ENCODE measurements around the gene PPM1J.

DNA sequence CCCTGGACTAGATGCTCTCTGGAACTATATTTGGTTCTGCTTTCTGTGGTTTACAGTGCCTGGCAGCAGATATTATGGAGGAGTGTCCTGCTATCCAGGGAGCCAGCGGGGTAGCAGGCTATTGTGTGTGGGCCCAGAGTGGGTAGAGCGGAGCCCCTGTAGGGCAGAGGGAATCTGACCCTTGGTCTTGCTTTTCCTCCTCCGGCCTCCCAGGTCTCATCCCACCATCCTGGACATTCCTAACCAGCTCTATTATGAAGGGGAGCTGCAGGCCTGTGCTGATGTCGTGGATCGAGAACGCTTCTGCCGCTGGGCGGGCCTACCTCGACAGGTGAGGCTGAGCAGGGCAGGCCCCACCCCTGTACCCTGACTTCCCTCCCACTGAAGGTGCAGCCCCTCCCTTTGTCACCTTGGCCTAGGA lies 17.3 kb downstream of the PPM1J start:
- TF ChIP-seq, protein P1, sequence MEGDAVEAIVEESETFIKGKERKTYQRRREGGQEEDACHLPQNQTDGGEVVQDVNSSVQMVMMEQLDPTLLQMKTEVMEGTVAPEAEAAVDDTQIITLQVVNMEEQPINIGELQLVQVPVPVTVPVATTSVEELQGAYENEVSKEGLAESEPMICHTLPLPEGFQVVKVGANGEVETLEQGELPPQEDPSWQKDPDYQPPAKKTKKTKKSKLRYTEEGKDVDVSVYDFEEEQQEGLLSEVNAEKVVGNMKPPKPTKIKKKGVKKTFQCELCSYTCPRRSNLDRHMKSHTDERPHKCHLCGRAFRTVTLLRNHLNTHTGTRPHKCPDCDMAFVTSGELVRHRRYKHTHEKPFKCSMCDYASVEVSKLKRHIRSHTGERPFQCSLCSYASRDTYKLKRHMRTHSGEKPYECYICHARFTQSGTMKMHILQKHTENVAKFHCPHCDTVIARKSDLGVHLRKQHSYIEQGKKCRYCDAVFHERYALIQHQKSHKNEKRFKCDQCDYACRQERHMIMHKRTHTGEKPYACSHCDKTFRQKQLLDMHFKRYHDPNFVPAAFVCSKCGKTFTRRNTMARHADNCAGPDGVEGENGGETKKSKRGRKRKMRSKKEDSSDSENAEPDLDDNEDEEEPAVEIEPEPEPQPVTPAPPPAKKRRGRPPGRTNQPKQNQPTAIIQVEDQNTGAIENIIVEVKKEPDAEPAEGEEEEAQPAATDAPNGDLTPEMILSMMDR (IDR thresholded peaks at IDR 0.05) = no peak
- TF ChIP-seq EZH2 (IDR thresholded peaks at IDR 0.05) = no peak
- no peak for TF ChIP-seq EZH2phosphoT487 (IDR thresholded peaks at IDR 0.05)
